ENCODE data around the gene UFC1. TPM values are rescaled to one million over a fixed set of nuclear protein-coding genes. Genes with fewer than 3 reads are reported as not detected.

UFC1 gene
- total and polyA plus RNA-seq, 2 donors from 2014 or later = 96.9 to 175 TPM

GRCh38 chr1:161168906-161169305 is 15.1 kb downstream of the UFC1 start:
- Histone ChIP-seq H3K27ac (ENCODE audit: low read depth in 2 of 2, low read length in 2 of 2) (no peak overlapping the region), H3K4me1 (ENCODE audit: control insufficient read depth in 2 of 3, insufficient read depth in 2 of 3, low read depth in 1 of 3, low read length in 3 of 3) (peaks cover 0 to 10% (median 0%) of the 10 kb centered on the region in 3 donors), H3K9me3 (ENCODE audit: control insufficient read depth in 2 of 3, insufficient read depth in 1 of 3, low read length in 3 of 3) (no peaks in the 10 kb centered on the region), H3K27me3 (ENCODE audit: control insufficient read depth, insufficient read depth, low read length) (no peaks in the 10 kb centered on the region), H3K4me3 (ENCODE audit: low read length in 3 of 3) (no peak overlapping the region), H3K9ac (ENCODE audit: low read length in 3 of 3) (no peak overlapping the region), H3K36me3 (ENCODE audit: control insufficient read depth in 2 of 3, insufficient read depth in 3 of 3, low read length in 3 of 3) (peaks cover 9 to 54% (median 17%) of the 10 kb centered on the region in 3 donors)
- no peak for TF ChIP-seq CTCF (IDR thresholded peaks at IDR 0.05; ENCODE audit: borderline replicate concordance, extremely low read depth, insufficient read depth)
- FAIRE-seq = no peak
- peak in 1 of 5 donors; percentile 46 for DNase-seq
- intact Hi-C loops (cut with DNase I) = no loop called here

GRCh38 chr1:161171191-161171590 is 17.4 kb downstream of the UFC1 start:
- Histone ChIP-seq H3K27ac (ENCODE audit: low read depth in 2 of 2, low read length in 2 of 2) (no peak overlapping the region), H3K27me3 (ENCODE audit: control insufficient read depth, insufficient read depth, low read length) (no peaks in the 10 kb centered on the region), H3K9me3 (ENCODE audit: control insufficient read depth in 2 of 3, insufficient read depth in 1 of 3, low read length in 3 of 3) (no peaks in the 10 kb centered on the region), H3K9ac (ENCODE audit: low read length in 3 of 3) (no peak overlapping the region), H3K4me1 (ENCODE audit: control insufficient read depth in 2 of 3, insufficient read depth in 2 of 3, low read depth in 1 of 3, low read length in 3 of 3) (peaks cover 0 to 18% (median 7%) of the 10 kb centered on the region in 3 donors), H3K36me3 (ENCODE audit: control insufficient read depth in 2 of 3, insufficient read depth in 3 of 3, low read length in 3 of 3) (peaks cover 11 to 62% (median 20%) of the 10 kb centered on the region in 3 donors), H3K4me3 (ENCODE audit: low read length in 3 of 3) (no peak overlapping the region)
- FAIRE-seq (no peak), DNase-seq (no peak)
- intact Hi-C loops (cut with DNase I) = no loop called here
- no peak for TF ChIP-seq CTCF (IDR thresholded peaks at IDR 0.05; ENCODE audit: borderline replicate concordance, extremely low read depth, insufficient read depth)

- peaks cover 11 to 62% (median 20%) of the 10 kb centered on the region in 3 donors for H3K36me3 ChIP-seq (ENCODE audit: control insufficient read depth in 2 of 3, insufficient read depth in 3 of 3, low read length in 3 of 3)
- no peak for TF ChIP-seq CTCF (IDR thresholded peaks at IDR 0.05; ENCODE audit: borderline replicate concordance, extremely low read depth, insufficient read depth)
- intact Hi-C loops (cut with DNase I) = no loop called here
- no peaks in the 10 kb centered on the region for H3K9me3 ChIP-seq (ENCODE audit: control insufficient read depth in 2 of 3, insufficient read depth in 1 of 3, low read length in 3 of 3)
- no peak overlapping the region for H3K9ac ChIP-seq (ENCODE audit: low read length in 3 of 3)
- H3K27me3 ChIP-seq (ENCODE audit: control insufficient read depth, insufficient read depth, low read length) = no peaks in the 10 kb centered on the region
- H3K4me1 ChIP-seq (ENCODE audit: control insufficient read depth in 2 of 3, insufficient read depth in 2 of 3, low read depth in 1 of 3, low read length in 3 of 3) = peaks cover 0 to 22% (median 12%) of the 10 kb centered on the region in 3 donors
- peak overlapping the region in 1 of 2 donors; percentile 49 for H3K27ac ChIP-seq (ENCODE audit: low read depth in 2 of 2, low read length in 2 of 2)
- no peak for DNase-seq
- no peak for FAIRE-seq
- no peak overlapping the region for H3K4me3 ChIP-seq (ENCODE audit: low read length in 3 of 3)
These were observed 17.9 kb downstream of the UFC1 start for GRCh38 chr1:161171696-161172095.

GRCh38 chr1:161172349-161172748 is 18.6 kb downstream of the UFC1 start:
- peaks cover 11 to 62% (median 20%) of the 10 kb centered on the region in 3 donors for H3K36me3 ChIP-seq (ENCODE audit: control insufficient read depth in 2 of 3, insufficient read depth in 3 of 3, low read length in 3 of 3)
- no peak overlapping the region for H3K4me3 ChIP-seq (ENCODE audit: low read length in 3 of 3)
- intact Hi-C loops (cut with DNase I) = no loop called here
- H3K27me3 ChIP-seq (ENCODE audit: control insufficient read depth, insufficient read depth, low read length) = no peaks in the 10 kb centered on the region
- H3K4me1 ChIP-seq (ENCODE audit: control insufficient read depth in 2 of 3, insufficient read depth in 2 of 3, low read depth in 1 of 3, low read length in 3 of 3) = peaks cover 0 to 15% (median 12%) of the 10 kb centered on the region in 3 donors
- no peak overlapping the region for H3K9ac ChIP-seq (ENCODE audit: low read length in 3 of 3)
- no peak for TF ChIP-seq CTCF (IDR thresholded peaks at IDR 0.05; ENCODE audit: borderline replicate concordance, extremely low read depth, insufficient read depth)
- H3K27ac ChIP-seq (ENCODE audit: low read depth in 2 of 2, low read length in 2 of 2) = peak overlapping the region in 1 of 2 donors; percentile 49
- no peaks in the 10 kb centered on the region for H3K9me3 ChIP-seq (ENCODE audit: control insufficient read depth in 2 of 3, insufficient read depth in 1 of 3, low read length in 3 of 3)
- FAIRE-seq = no peak
- DNase-seq = no peak
